ENCODE data around the gene AHSG. TPM values are rescaled to one million over a fixed set of nuclear protein-coding genes. Genes with fewer than 3 reads are reported as not detected.

AHSG gene
- total and polyA plus RNA-seq, 3 donors from 2014 or later: 0.81 to 1.6 (median 1.5) TPM

DNA sequence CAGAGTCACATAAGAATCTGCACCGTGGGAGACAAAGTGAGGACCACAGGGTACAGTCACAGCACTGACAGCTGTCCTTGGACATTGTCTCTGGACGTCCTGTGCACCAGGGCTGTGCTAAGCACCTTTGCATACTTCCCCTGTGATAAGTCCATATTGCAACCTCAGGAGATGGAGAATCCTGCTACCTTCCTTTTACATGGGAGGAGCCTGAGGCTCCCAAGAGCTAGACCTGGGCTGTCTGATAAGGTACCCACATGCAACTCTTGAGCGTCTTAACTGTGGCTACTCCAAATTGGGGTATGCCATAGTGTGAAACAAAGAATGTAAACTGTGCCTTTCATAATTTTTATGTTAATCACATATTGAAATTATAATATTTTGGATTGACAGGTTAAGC is 24.8 kb downstream of the AHSG start:
- no peak for TF ChIP-seq POLR2A (IDR thresholded peaks at IDR 0.05)
- TF ChIP-seq, protein P1, sequence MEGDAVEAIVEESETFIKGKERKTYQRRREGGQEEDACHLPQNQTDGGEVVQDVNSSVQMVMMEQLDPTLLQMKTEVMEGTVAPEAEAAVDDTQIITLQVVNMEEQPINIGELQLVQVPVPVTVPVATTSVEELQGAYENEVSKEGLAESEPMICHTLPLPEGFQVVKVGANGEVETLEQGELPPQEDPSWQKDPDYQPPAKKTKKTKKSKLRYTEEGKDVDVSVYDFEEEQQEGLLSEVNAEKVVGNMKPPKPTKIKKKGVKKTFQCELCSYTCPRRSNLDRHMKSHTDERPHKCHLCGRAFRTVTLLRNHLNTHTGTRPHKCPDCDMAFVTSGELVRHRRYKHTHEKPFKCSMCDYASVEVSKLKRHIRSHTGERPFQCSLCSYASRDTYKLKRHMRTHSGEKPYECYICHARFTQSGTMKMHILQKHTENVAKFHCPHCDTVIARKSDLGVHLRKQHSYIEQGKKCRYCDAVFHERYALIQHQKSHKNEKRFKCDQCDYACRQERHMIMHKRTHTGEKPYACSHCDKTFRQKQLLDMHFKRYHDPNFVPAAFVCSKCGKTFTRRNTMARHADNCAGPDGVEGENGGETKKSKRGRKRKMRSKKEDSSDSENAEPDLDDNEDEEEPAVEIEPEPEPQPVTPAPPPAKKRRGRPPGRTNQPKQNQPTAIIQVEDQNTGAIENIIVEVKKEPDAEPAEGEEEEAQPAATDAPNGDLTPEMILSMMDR (IDR thresholded peaks at IDR 0.05): no peak
- DNase-seq: no peak
- no peaks in the 10 kb centered on the region for H3K36me3 ChIP-seq (ENCODE audit: low read depth, missing control alignments)
- no peaks in the 10 kb centered on the region for H3K4me1 ChIP-seq
- intact Hi-C loops (cut with DNase I; ENCODE audit: low total_unique reads): no loop called here
- WGBS, 2 donors: 73 to 83% methylated on average over 3 of the region's 3 CpGs
- no peak overlapping the region for H3K4me3 ChIP-seq
- H3K9me3 ChIP-seq: no peaks in the 10 kb centered on the region
- no peaks in the 10 kb centered on the region for H3K27me3 ChIP-seq
- H3K27ac ChIP-seq: no peak overlapping the region

DNA sequence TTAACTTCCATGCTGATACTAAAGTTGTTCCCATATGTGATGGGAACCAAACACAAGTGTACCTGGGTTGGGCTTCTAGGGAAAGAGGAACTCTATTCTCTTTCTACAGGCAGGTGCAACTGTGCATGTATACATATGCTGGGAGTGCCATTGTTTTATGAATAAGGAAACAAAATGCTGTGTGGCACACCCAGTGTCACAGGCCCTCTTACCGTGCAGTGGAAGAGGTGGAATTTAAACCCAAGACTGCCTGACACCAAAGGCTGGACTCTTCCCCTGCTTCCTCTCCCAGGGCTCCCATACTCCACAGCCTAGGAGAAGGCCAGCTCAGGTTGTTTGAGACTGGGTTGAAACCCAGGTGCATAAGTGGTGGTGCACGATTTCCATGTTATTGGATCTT is 25.4 kb downstream of the AHSG start:
- WGBS, 2 donors: 87 to 95% methylated on average over 2 of the region's 2 CpGs
- intact Hi-C loops (cut with DNase I; ENCODE audit: low total_unique reads): no loop called here

DNA sequence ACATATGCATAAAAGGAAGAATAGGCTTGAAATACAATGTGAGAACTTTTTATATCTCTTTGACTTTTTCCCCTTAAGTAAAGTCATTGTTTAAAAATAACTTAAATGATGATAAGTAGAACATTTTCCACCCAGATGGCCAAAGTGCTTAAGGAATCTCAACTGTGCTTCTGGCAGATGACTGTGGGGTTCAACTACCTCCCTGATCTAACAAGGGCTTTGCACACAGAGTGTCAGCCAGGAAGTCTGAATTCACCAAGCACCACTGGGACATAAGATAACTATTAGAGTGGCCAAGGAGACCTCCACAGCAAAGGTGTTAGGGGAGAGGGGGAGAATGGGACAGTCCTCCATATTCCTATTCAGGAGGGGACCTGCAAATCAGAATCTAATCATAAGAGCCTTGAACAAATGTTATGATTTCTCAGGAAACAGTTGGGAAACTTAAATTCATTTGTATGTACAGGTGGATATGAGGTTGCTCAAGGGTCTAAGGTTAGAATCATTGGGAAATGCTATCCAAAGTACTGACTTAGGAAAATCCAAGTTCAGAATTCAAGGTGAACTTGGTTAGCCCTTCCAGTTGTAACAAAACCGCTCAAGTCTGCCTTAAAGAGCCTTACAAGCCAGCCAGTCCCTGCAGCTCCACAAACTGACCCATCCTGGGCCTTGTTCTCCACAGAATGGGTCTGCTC is 27.1 kb downstream of the AHSG start, which contains the start of gene FETUB:
FETUB (plus strand) TSS at position 622 of the 695 bp plus-strand sequence; CDS start at position 684, 62 bp downstream.
- no peaks in the 10 kb centered on the region for H3K9me3 ChIP-seq
- TF ChIP-seq POLR2A (IDR thresholded peaks at IDR 0.05): no peak
- TF ChIP-seq, protein P1 (IDR thresholded peaks at IDR 0.05): no peak
- no peaks in the 10 kb centered on the region for H3K36me3 ChIP-seq (ENCODE audit: low read depth, missing control alignments)
- DNase-seq: no peak
- no peak within 1 kb of the TSS for H3K4me3 ChIP-seq
- 78 to 93% methylated on average over 1 of the region's 1 CpG for WGBS, 2 donors
- no peaks in the 10 kb centered on the region for H3K27me3 ChIP-seq
- H3K4me1 ChIP-seq: no peaks in the 10 kb centered on the region
- H3K27ac ChIP-seq: no peak within 1 kb of the TSS
- intact Hi-C loops (cut with DNase I; ENCODE audit: low total_unique reads): no loop called here

More for the DNA sequence above, 25.4 kb downstream of the AHSG start:
- no peak overlapping the region for H3K4me3 ChIP-seq
- H3K27me3 ChIP-seq: no peaks in the 10 kb centered on the region
- no peaks in the 10 kb centered on the region for H3K9me3 ChIP-seq
- TF ChIP-seq POLR2A (IDR thresholded peaks at IDR 0.05): no peak
- TF ChIP-seq, protein P1 (IDR thresholded peaks at IDR 0.05): no peak
- H3K27ac ChIP-seq: no peak overlapping the region
- H3K36me3 ChIP-seq (ENCODE audit: low read depth, missing control alignments): no peaks in the 10 kb centered on the region
- no peaks in the 10 kb centered on the region for H3K4me1 ChIP-seq
- DNase-seq: no peak

DNA sequence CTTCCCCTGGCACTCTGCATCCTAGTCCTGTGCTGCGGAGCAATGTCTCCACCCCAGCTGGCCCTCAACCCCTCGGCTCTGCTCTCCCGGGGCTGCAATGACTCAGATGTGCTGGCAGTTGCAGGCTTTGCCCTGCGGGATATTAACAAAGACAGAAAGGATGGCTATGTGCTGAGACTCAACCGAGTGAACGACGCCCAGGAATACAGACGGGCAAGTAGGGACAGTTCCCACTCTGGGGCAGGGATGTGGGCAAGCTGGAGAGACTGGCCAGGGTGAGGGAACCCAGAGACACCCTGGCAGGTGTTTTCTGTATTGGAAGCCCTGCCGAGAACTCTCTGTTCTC is 27.6 kb downstream of the AHSG start:
- Histone ChIP-seq H3K4me1 (no peaks in the 10 kb centered on the region), H3K27me3 (no peaks in the 10 kb centered on the region), H3K27ac (no peak overlapping the region), H3K9me3 (no peaks in the 10 kb centered on the region), H3K4me3 (no peak overlapping the region), H3K36me3 (ENCODE audit: low read depth, missing control alignments) (no peaks in the 10 kb centered on the region)
- intact Hi-C loops (cut with DNase I; ENCODE audit: low total_unique reads): no loop called here
- DNase-seq: no peak
- WGBS, 2 donors: 68 to 77% methylated on average over 9 of the region's 9 CpGs
- TF ChIP-seq, protein P1 (IDR thresholded peaks at IDR 0.05): no peak
- no peak for TF ChIP-seq POLR2A (IDR thresholded peaks at IDR 0.05)

DNA sequence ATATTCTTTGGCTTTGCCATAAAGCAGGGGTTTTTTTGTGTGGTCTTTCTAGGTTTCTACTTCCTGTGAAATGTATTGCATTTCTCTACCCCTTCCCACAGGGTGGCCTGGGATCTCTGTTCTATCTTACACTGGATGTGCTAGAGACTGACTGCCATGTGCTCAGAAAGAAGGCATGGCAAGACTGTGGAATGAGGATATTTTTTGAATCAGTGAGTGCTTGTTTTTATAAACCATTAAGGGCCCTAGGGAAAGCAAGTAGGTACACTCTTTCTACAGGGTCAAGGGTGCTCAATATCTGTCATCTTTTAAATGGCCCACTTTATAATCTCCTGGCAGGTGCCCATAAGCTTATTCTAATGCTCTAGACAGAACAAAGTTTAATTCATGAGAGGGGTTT is 28.1 kb downstream of the AHSG start:
- intact Hi-C loops (cut with DNase I; ENCODE audit: low total_unique reads): no loop called here
- H3K9me3 ChIP-seq: no peaks in the 10 kb centered on the region
- H3K4me1 ChIP-seq: no peaks in the 10 kb centered on the region
- no peak for TF ChIP-seq POLR2A (IDR thresholded peaks at IDR 0.05)
- TF ChIP-seq, protein P1 (IDR thresholded peaks at IDR 0.05): no peak
- no peak overlapping the region for H3K27ac ChIP-seq
- H3K4me3 ChIP-seq: no peak overlapping the region
- no peak for DNase-seq
- H3K36me3 ChIP-seq (ENCODE audit: low read depth, missing control alignments): no peaks in the 10 kb centered on the region
- no peaks in the 10 kb centered on the region for H3K27me3 ChIP-seq
